Mucosa of descending colon (tissue), 3 donors: Measurements from ENCODE around the gene RCC1. TPM values are rescaled to one million over a fixed set of nuclear protein-coding genes. Genes with fewer than 3 reads are reported as not detected.
A peak's percentile ranks its signal among the peaks of the same experiment; 100 is the strongest.

Experiments used
- ATAC-seq: fragments of 200-7000 bp; cut with Tn5 transposase; one replicate; pipeline ENCODE4 v1.9.1; 2020; ENCODE audit warnings: mild to moderate bottlenecking, moderate library complexity
- DNase-seq, 3 donors: peaks; one replicate each; pipeline ENCODE4 v3.0.0-alpha.2; 2020
- H3K36me3 ChIP-seq: fragments of 200-600 bp; one replicate; pipeline ENCODE4 v1.8.0; 2021; ENCODE audit warnings: low read depth, mild to moderate bottlenecking
- H3K4me1 ChIP-seq: fragments of 200-600 bp; one replicate; pipeline ENCODE4 v1.8.0; 2021; ENCODE audit warnings: low read depth, mild to moderate bottlenecking
- H3K4me3 ChIP-seq: fragments of 200-600 bp; one replicate; pipeline ENCODE4 v1.8.0; 2021; ENCODE audit warnings: mild to moderate bottlenecking
- H3K9me3 ChIP-seq: fragments of 200-600 bp; one replicate; pipeline ENCODE4 v1.8.0; 2021; ENCODE audit warnings: mild to moderate bottlenecking
- CTCF ChIP-seq: fragments of 200-600 bp; IDR thresholded peaks from one replicate; pipeline ENCODE4 v1.8.0; 2022; ENCODE audit warnings: antibody characterized with exemption, mild to moderate bottlenecking
- intact Hi-C, 2 donors: fragments of 100-400 bp; cut with DNase I in 1 of 2; cut with micrococcal nuclease in 1 of 2; formaldehyde crosslinking; loops; one replicate each; pipeline versions ENCODE4 v1.11.0 to v1.11.1; 2022; cut with DNase I, micrococcal nuclease
- total RNA-seq, 3 donors: library from RNA; stranded (reverse); fragmentation: NEBNext Ultra II Directional in 2 of 3; extraction: Animal tissue kit (Norgen Biotek cat#: 25700) in 2 of 3; gene quantifications; one replicate each; pipeline versions ENCODE4 v1.2.1 to v1.2.4, GENCODE V29; 2021 to 2023
- donor health status: DM: no; HTN: no; CAD: no; lungs with moderate emphysema.
- donor health status: DM: no; HTN: no; CAD: no.
- donor health status: DM: no; HTN: yes; CAD: no.

Gene RCC1
- total RNA-seq, 3 donors from 2014 or later: 23.0 to 34.3 (median 25.3) TPM

- Histone ChIP-seq H3K4me3 (peak within 1 kb of the TSS; percentile 69), H3K9me3 (no peaks in the 10 kb centered on the region), H3K36me3 (no peaks in the 10 kb centered on the region), H3K4me1 (peaks cover 10% of the 10 kb centered on the region)
- peak; percentile 98 for ATAC-seq
- intact Hi-C loops: no loop called here
- no peak for TF ChIP-seq CTCF
- DNase-seq: peak; percentile 98 to 99 (median 98)
Observed at GRCh38 chr1:28552758-28553663, 47.2 kb downstream of the RCC1 start, which contains the start of gene TRNAU1AP. TSS of gene TRNAU1AP (plus strand) at chr1:28553085. CDS start at chr1:28553111, 26 bp downstream.

GRCh38 chr1:28560886-28561285 is 55.0 kb downstream of the RCC1 start:
- intact Hi-C loops: no loop called here
- no peak for TF ChIP-seq CTCF
- no peaks in the 10 kb centered on the region for H3K4me1 ChIP-seq
- H3K36me3 ChIP-seq: peaks cover 19% of the 10 kb centered on the region
- ATAC-seq (no peak), DNase-seq (no peak)
- no peak overlapping the region for H3K4me3 ChIP-seq
- no peaks in the 10 kb centered on the region for H3K9me3 ChIP-seq

GRCh38 chr1:28564310-28564709 is 58.5 kb downstream of the RCC1 start:
- ATAC-seq (no peak), DNase-seq (no peak)
- Histone ChIP-seq H3K36me3 (peaks cover 19% of the 10 kb centered on the region), H3K9me3 (no peaks in the 10 kb centered on the region), H3K4me1 (no peaks in the 10 kb centered on the region), H3K4me3 (no peak overlapping the region)
- no peak for TF ChIP-seq CTCF
- intact Hi-C loops: no loop called here

GRCh38 chr1:28565040-28565439 is 59.2 kb downstream of the RCC1 start:
- DNase-seq (no peak), ATAC-seq (no peak)
- no peaks in the 10 kb centered on the region for H3K4me1 ChIP-seq
- H3K4me3 ChIP-seq: no peak overlapping the region
- peaks cover 19% of the 10 kb centered on the region for H3K36me3 ChIP-seq
- no peak for TF ChIP-seq CTCF
- no peaks in the 10 kb centered on the region for H3K9me3 ChIP-seq
- intact Hi-C loops: no loop called here

GRCh38 chr1:28565726-28566125 is 59.9 kb downstream of the RCC1 start:
- DNase-seq (no peak), ATAC-seq (no peak)
- intact Hi-C loops: no loop called here
- H3K4me1 ChIP-seq: no peaks in the 10 kb centered on the region
- no peak for TF ChIP-seq CTCF
- H3K4me3 ChIP-seq: no peak overlapping the region
- peaks cover 17% of the 10 kb centered on the region for H3K36me3 ChIP-seq
- H3K9me3 ChIP-seq: no peaks in the 10 kb centered on the region
